ENCODE data around the gene SLC30A3. TPM values are rescaled to one million over a fixed set of nuclear protein-coding genes. Genes with fewer than 3 reads are reported as not detected.

SLC30A3 gene
- polyA plus RNA-seq, 1 donor from 2014 or later: not detected

Other genes with a start within 250 kb of the SLC30A3 start
- 34.3 TPM for gene TMEM214, start 230.1 kb downstream of the SLC30A3 start, polyA plus RNA-seq
- 10.8 TPM for gene AGBL5, start 211.4 kb downstream of the SLC30A3 start, polyA plus RNA-seq
- 723 TPM for gene OST4, start 191.4 kb downstream of the SLC30A3 start, polyA plus RNA-seq
- gene EMILIN1, start 184.4 kb downstream of the SLC30A3 start, polyA plus RNA-seq: 0.61 TPM
- 6.5 TPM for gene KHK, start 176.3 kb downstream of the SLC30A3 start, polyA plus RNA-seq
- gene CGREF1, start 143.9 kb downstream of the SLC30A3 start, polyA plus RNA-seq: not detected
- 0.35 TPM for gene ABHD1, start 139.2 kb downstream of the SLC30A3 start, polyA plus RNA-seq
- gene PREB, start 128.4 kb downstream of the SLC30A3 start, polyA plus RNA-seq: 62.2 TPM
- gene PRR30, start 123.6 kb downstream of the SLC30A3 start, polyA plus RNA-seq: not detected
- not detected for gene TCF23, start 114.0 kb downstream of the SLC30A3 start, polyA plus RNA-seq
- 274 TPM for gene ATRAID, start 51.0 kb downstream of the SLC30A3 start, polyA plus RNA-seq
- gene SLC5A6, start 50.8 kb downstream of the SLC30A3 start, polyA plus RNA-seq: 20.3 TPM
- 18.9 TPM for gene CAD, start 45.7 kb downstream of the SLC30A3 start, polyA plus RNA-seq
- gene DNAJC5G, start 12.4 kb upstream of the SLC30A3 start, polyA plus RNA-seq: not detected
- not detected for gene TRIM54, start 19.4 kb upstream of the SLC30A3 start, polyA plus RNA-seq
- 1.6 TPM for gene UCN, start 45.4 kb upstream of the SLC30A3 start, polyA plus RNA-seq
- gene MPV17, start 60.0 kb upstream of the SLC30A3 start, polyA plus RNA-seq: 96.1 TPM
- gene GTF3C2, start 93.7 kb upstream of the SLC30A3 start, polyA plus RNA-seq: 38.6 TPM
- 35.0 TPM for gene EIF2B4, start 107.3 kb upstream of the SLC30A3 start, polyA plus RNA-seq
- 219 TPM for gene SNX17, start 107.6 kb upstream of the SLC30A3 start, polyA plus RNA-seq
- gene ZNF513, start 117.7 kb upstream of the SLC30A3 start, polyA plus RNA-seq: 4.8 TPM
- gene PPM1G, start 146.5 kb upstream of the SLC30A3 start, polyA plus RNA-seq: 80.1 TPM
- gene NRBP1, start 165.6 kb upstream of the SLC30A3 start, polyA plus RNA-seq: 69.2 TPM
- gene KRTCAP3, start 179.3 kb upstream of the SLC30A3 start, polyA plus RNA-seq: 1.6 TPM
- 1.9 TPM for gene IFT172, start 226.7 kb upstream of the SLC30A3 start, polyA plus RNA-seq
- not detected for gene FNDC4, start 232.2 kb upstream of the SLC30A3 start, polyA plus RNA-seq
- gene GCKR, start 233.8 kb upstream of the SLC30A3 start, polyA plus RNA-seq: not detected

Data from IgD-negative memory B cell (primary cell).